Peyer's patch (tissue), 4 donors: ENCODE measurements around the gene ELFN1.

Experiments used
- POLR2A ChIP-seq, 2 donors: fragments of 450-650 bp; IDR thresholded peaks; one replicate each; pipeline ENCODE4 v1.5.1; 2017; ENCODE audit warnings: antibody characterized with exemption in 2 of 2, mild to moderate bottlenecking in 2 of 2, moderate library complexity in 2 of 2
- TF ChIP-seq, protein P1 (sequence below), 6 experiments: fragments of 450-650 bp in 4 of 6; fragments of 200-600 bp in 2 of 6; sonication (generic) in 1 of 6; IDR thresholded peaks; one replicate each; pipeline ENCODE4 v1.5.1; 2017 to 2019; ENCODE audit warnings: antibody characterized with exemption in 6 of 6, mild to moderate bottlenecking in 3 of 6, moderate library complexity in 1 of 6

DNA sequence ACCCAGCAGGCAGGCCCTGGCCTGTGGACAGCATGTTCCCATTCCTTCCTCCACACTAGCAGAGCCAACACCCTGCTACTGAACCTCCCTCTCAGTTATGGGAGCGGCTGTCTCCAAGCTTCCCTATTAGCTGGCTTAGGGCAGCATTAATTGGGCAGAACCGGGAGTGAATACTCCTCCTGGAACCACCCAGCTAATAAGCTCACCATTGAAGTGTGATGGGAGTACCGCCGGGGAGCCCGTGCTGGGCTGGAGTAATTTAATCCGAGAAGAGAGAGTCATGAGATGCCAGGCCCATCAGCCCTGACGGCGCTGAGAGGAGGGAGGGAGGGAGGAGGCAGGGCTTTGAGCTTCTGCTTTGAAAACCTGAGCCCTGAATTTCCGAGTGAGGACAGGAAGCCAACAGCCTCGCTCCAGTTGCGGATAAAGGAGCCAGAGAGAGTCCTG lies 31.8 kb upstream of the ELFN1 start:
- TF ChIP-seq, protein P1, sequence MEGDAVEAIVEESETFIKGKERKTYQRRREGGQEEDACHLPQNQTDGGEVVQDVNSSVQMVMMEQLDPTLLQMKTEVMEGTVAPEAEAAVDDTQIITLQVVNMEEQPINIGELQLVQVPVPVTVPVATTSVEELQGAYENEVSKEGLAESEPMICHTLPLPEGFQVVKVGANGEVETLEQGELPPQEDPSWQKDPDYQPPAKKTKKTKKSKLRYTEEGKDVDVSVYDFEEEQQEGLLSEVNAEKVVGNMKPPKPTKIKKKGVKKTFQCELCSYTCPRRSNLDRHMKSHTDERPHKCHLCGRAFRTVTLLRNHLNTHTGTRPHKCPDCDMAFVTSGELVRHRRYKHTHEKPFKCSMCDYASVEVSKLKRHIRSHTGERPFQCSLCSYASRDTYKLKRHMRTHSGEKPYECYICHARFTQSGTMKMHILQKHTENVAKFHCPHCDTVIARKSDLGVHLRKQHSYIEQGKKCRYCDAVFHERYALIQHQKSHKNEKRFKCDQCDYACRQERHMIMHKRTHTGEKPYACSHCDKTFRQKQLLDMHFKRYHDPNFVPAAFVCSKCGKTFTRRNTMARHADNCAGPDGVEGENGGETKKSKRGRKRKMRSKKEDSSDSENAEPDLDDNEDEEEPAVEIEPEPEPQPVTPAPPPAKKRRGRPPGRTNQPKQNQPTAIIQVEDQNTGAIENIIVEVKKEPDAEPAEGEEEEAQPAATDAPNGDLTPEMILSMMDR (IDR thresholded peaks at IDR 0.05): no peak
- TF ChIP-seq POLR2A (IDR thresholded peaks at IDR 0.05): no peak
